ENCODE measurements around the gene SHC3. TPM values are rescaled to one million over a fixed set of nuclear protein-coding genes. Genes with fewer than 3 reads are reported as not detected.

SHC3 gene
- total RNA-seq, 1 experiment from 2014 or later = 1.8 TPM

GRCh38 chr9:89171693-89172092 lies 6.9 kb downstream of the SHC3 start:
- Histone ChIP-seq H3K9ac (ENCODE audit: extremely low read depth, insufficient read length, low read length) (no peak overlapping the region), H2BK12ac (ENCODE audit: insufficient read length, low read depth, low read length) (no peak overlapping the region), H3K79me1 (ENCODE audit: insufficient read depth, low read depth, low read length, poor library complexity, severe bottlenecking) (no peaks in the 10 kb centered on the region), H3K9me3 (ENCODE audit: control insufficient read depth, low read depth, low read length) (no peaks in the 10 kb centered on the region), H2BK120ac (ENCODE audit: low read depth, low read length, poor library complexity, severe bottlenecking) (no peak overlapping the region), H3K27me3 (ENCODE audit: insufficient read depth, low read length) (no peaks in the 10 kb centered on the region; the same call in 1 of the 2 replicates), H3T11ph (ENCODE audit: low read length) (no peak overlapping the region), H3K4ac (ENCODE audit: low read depth, low read length) (no peak overlapping the region), H2AK5ac (ENCODE audit: insufficient read length, low read length) (no peak overlapping the region), H3K14ac (ENCODE audit: insufficient read depth, low read length) (no peak overlapping the region), H3K27ac (ENCODE audit: insufficient read length, low read depth, low read length) (no peak overlapping the region), H4K20me1 (ENCODE audit: control insufficient read depth, insufficient read depth, insufficient read length) (no peaks in the 10 kb centered on the region), H3K56ac (ENCODE audit: insufficient read length, low read depth, low read length) (no peak overlapping the region), H2BK15ac (ENCODE audit: low read depth, low read length) (no peak overlapping the region), H2BK5ac (ENCODE audit: insufficient read length, low read length) (no peak overlapping the region), H3K23me2 (ENCODE audit: insufficient read length, low read depth, low read length, poor library complexity, severe bottlenecking) (no peaks in the 10 kb centered on the region), H3K4me1 (ENCODE audit: insufficient read depth, low read length) (no peaks in the 10 kb centered on the region), H4K5ac (ENCODE audit: insufficient read length, low read depth, low read length) (no peak overlapping the region), H3K23ac (ENCODE audit: insufficient read length, low read depth, low read length) (peak overlapping the region; percentile 3), H2AFZ (ENCODE audit: low read length) (no peak overlapping the region), H2BK20ac (ENCODE audit: low read depth, low read length, poor library complexity, severe bottlenecking) (no peak overlapping the region), H3K4me2 (ENCODE audit: insufficient read depth, insufficient read length, low read length) (no peak overlapping the region), H3K79me2 (ENCODE audit: insufficient read depth, low read length) (peaks cover 7% of the 10 kb centered on the region; the same call in 1 of the 2 replicates), H3K18ac (ENCODE audit: insufficient read length, low read depth, low read length) (no peak overlapping the region), H4K91ac (ENCODE audit: insufficient read length, low read depth, low read length) (no peak overlapping the region), H4K8ac (replicated peaks; ENCODE audit: insufficient read length, low read depth, low read length) (no peak overlapping the region)
- peak; percentile 39; the same call in 2 of the 3 replicates for TF ChIP-seq CTCF (conservative IDR thresholded peaks at IDR 0.05)
- no peak for DNase-seq
- H3K4me3 Mint-ChIP-seq = no peak overlapping the region
- peaks cover 6 to 7% of the 10 kb centered on the region in 2 experiments; a peak in 3 of 4 replicates for H3K4me1 Mint-ChIP-seq
- no peak overlapping the region for H3K27ac Mint-ChIP-seq
- H3K27me3 Mint-ChIP-seq (ENCODE audit: low read depth) = peaks cover 11% of the 10 kb centered on the region
- WGBS (ENCODE audit: extremely low coverage, insufficient read length, low lambda C conversion rate) = no CpG with 5 or more reads among the region's 4 CpGs
- H3K36me3 Mint-ChIP-seq (ENCODE audit: insufficient read depth in 1 of 3, low read depth in 3 of 3) = no peaks in the 10 kb centered on the region
- H3K9me3 Mint-ChIP-seq = no peaks in the 10 kb centered on the region

Data from H9 (cell line).